Progenitor cell of endocrine pancreas (in vitro differentiated cells): ENCODE data around the gene TUBA1A. TPM values are rescaled to one million over a fixed set of nuclear protein-coding genes. Genes with fewer than 3 reads are reported as not detected.
"Not testable (repeated sequence)": the region's sequence is repeated elsewhere in the genome, so short reads cannot be mapped to it uniquely, and the experiment has no call there.

Experiments
- DNase-seq: peaks from one replicate; pipeline ENCODE4 v3.0.0; 2021; ENCODE audit warnings: low spot score; ENCODE audit not compliant: unreplicated experiment
- H3K27ac Mint-ChIP-seq: 2 replicates; pipeline ENCODE4 v1.8.0; 2021; ENCODE audit warnings: mild to moderate bottlenecking, moderate library complexity, mixed read lengths
- H3K27me3 Mint-ChIP-seq: 2 replicates; pipeline ENCODE4 v1.8.0; 2021; ENCODE audit warnings: mixed read lengths
- H3K36me3 Mint-ChIP-seq: 2 replicates; pipeline ENCODE4 v1.8.0; 2022; ENCODE audit warnings: mixed read lengths; ENCODE audit not compliant: insufficient read depth
- H3K4me1 Mint-ChIP-seq: 2 replicates; pipeline ENCODE4 v1.8.0; 2021; ENCODE audit warnings: low read depth, mixed read lengths
- H3K4me3 Mint-ChIP-seq: 2 replicates; pipeline ENCODE4 v1.8.0; 2021; ENCODE audit warnings: low read depth, mild to moderate bottlenecking, moderate library complexity, mixed read lengths
- H3K9me3 Mint-ChIP-seq: 2 replicates; pipeline ENCODE4 v1.8.0; 2021; ENCODE audit warnings: low read depth, mixed read lengths
- CTCF ChIP-seq: fragments of 200-600 bp; sonication (generic); IDR thresholded peaks from one replicate; pipeline ENCODE4 v1.5.0; 2021; ENCODE audit warnings: antibody characterized with exemption, mild to moderate bottlenecking; ENCODE audit not compliant: unreplicated experiment
- total RNA-seq: library from RNA; stranded (reverse); gene quantifications from 2 replicates; pipeline ENCODE4 v1.2.1, GENCODE V29; 2021

The TUBA1A gene
- total RNA-seq, 1 donor from 2014 or later: 652 TPM

GRCh38 chr12:49174218-49174617 is 14.7 kb downstream of the TUBA1A start:
- H3K4me1 Mint-ChIP-seq: no peaks in the 10 kb centered on the region
- H3K36me3 Mint-ChIP-seq: no peaks in the 10 kb centered on the region
- no peak overlapping the region for H3K4me3 Mint-ChIP-seq
- H3K27ac Mint-ChIP-seq: no peak overlapping the region
- H3K27me3 Mint-ChIP-seq: no peaks in the 10 kb centered on the region
- no peaks in the 10 kb centered on the region for H3K9me3 Mint-ChIP-seq
- no peak for TF ChIP-seq CTCF
- no peak for DNase-seq

DNA sequence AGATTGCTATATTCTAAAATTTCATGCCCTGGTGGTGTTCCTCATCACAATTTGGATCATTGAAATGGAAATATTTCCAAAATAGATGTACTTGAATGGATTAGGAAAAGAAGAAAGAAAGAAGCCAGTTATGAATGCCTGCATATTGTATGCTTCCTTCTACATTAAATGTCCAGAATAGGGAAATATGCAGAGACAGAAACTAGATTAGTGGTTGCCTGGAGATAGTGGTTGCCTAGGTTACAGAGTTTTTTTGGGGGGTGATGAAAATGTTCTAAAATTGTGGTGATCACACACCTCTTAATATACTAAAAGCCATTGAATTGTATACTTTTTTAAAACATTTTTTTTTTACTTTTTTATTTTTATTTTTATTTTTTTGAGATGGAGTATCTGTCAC is 18.0 kb downstream of the TUBA1A start:
- Mint-ChIP-seq H3K4me3 (no peak overlapping the region), H3K36me3 (no peaks in the 10 kb centered on the region), H3K27ac (no peak overlapping the region), H3K9me3 (no peaks in the 10 kb centered on the region), H3K4me1 (no peaks in the 10 kb centered on the region), H3K27me3 (peaks cover 3% of the 10 kb centered on the region)
- no peak for TF ChIP-seq CTCF
- DNase-seq: no peak

DNA sequence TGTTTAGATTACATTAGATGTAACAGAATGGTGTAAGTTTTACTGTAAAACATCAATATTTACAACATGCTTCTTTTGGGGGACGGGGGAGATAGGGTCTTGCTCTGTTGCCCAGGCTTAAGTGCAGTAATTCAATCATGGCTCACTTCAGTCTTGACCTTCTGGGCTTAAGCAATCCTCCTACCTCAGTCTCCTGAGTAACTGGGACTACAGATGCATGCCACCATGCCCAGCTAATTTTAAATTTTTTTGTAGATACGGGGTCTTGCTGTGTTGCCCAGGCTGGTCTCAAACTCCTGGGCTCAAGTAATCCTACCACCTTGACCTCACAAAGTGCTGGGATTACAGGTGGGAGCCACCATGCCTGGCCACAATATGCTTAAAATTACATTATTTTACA is 23.8 kb downstream of the TUBA1A start:
- TF ChIP-seq CTCF: no peak
- DNase-seq: no peak
- H3K27ac Mint-ChIP-seq: no peak overlapping the region
- no peaks in the 10 kb centered on the region for H3K9me3 Mint-ChIP-seq
- H3K4me3 Mint-ChIP-seq: no peak overlapping the region
- no peaks in the 10 kb centered on the region for H3K4me1 Mint-ChIP-seq
- peaks cover 3% of the 10 kb centered on the region for H3K27me3 Mint-ChIP-seq
- peaks cover 3% of the 10 kb centered on the region for H3K36me3 Mint-ChIP-seq

- not testable (repeated sequence) for H3K4me3 Mint-ChIP-seq, H3K36me3 Mint-ChIP-seq, H3K9me3 Mint-ChIP-seq, DNase-seq, H3K27me3 Mint-ChIP-seq, H3K27ac Mint-ChIP-seq, H3K4me1 Mint-ChIP-seq
These were observed 27.0 kb downstream of the TUBA1A start for GRCh38 chr12:49161901-49162300.

GRCh38 chr12:49161092-49161795 is 27.6 kb downstream of the TUBA1A start:
- TF ChIP-seq CTCF: no peak
- no peak overlapping the region for H3K4me3 Mint-ChIP-seq
- H3K36me3 Mint-ChIP-seq: peaks cover 3% of the 10 kb centered on the region
- DNase-seq: no peak
- H3K4me1 Mint-ChIP-seq: no peaks in the 10 kb centered on the region
- H3K27ac Mint-ChIP-seq: no peak overlapping the region
- no peaks in the 10 kb centered on the region for H3K9me3 Mint-ChIP-seq
- no peaks in the 10 kb centered on the region for H3K27me3 Mint-ChIP-seq

- H3K36me3 Mint-ChIP-seq: peaks cover 3% of the 10 kb centered on the region
- no peak for TF ChIP-seq CTCF
- no peak for DNase-seq
- no peaks in the 10 kb centered on the region for H3K4me1 Mint-ChIP-seq
- no peaks in the 10 kb centered on the region for H3K9me3 Mint-ChIP-seq
- H3K27ac Mint-ChIP-seq: no peak overlapping the region
- no peaks in the 10 kb centered on the region for H3K27me3 Mint-ChIP-seq
- H3K4me3 Mint-ChIP-seq: no peak overlapping the region
These were observed 28.5 kb downstream of the TUBA1A start for GRCh38 chr12:49160399-49160798.
